22Rv1 (cell line): Measurements from ENCODE around the gene RNH1.

Source experiments
- ZFX ChIP-seq: fragments of 450-650 bp; IDR thresholded peaks from 2 replicates; pipeline ENCODE4 v1.6.1; 2017; ENCODE audit warnings: antibody characterized with exemption, borderline replicate concordance
- TF ChIP-seq, protein P1 (sequence below): fragments of 450-650 bp; IDR thresholded peaks from 2 replicates; pipeline ENCODE4 v1.5.1; 2017; ENCODE audit warnings: mild to moderate bottlenecking

DNA sequence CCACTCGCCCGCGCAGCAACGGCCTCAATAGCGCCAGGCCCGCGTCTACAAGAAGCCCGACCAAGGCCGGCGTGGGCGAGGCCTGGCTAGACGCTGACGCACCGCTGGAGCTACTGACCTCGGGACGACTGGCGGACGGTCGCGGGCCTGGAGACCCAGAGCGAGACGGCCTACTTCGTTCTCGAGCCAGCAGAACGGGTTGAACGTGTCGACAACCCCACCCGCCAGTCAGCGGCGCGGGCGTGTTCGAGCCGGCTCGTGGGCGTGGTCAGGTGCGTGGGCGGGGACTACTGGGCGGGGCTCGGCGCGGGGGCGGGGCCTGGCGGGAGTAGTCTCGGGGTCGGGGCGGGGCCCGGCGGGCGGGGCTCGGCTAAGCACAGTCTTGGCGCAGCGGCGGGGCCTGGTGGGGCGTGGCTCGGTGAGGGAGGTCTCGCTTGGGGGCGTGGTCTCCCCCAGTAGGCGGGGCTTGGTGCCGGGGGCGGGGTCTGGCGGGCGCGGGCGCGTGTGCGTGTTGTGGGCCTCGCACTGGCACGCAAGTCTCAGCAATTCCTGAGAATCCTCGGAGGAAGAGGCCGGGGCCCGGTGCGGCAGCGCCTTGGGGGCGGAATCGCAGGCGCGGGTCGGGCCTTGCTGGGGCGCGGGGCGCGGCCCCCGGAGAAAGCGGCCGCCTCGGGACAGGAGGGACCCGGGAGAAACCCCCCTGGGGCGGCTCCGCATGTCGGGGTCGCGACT lies at the start of gene RNH1:
- TF ChIP-seq, protein P1, sequence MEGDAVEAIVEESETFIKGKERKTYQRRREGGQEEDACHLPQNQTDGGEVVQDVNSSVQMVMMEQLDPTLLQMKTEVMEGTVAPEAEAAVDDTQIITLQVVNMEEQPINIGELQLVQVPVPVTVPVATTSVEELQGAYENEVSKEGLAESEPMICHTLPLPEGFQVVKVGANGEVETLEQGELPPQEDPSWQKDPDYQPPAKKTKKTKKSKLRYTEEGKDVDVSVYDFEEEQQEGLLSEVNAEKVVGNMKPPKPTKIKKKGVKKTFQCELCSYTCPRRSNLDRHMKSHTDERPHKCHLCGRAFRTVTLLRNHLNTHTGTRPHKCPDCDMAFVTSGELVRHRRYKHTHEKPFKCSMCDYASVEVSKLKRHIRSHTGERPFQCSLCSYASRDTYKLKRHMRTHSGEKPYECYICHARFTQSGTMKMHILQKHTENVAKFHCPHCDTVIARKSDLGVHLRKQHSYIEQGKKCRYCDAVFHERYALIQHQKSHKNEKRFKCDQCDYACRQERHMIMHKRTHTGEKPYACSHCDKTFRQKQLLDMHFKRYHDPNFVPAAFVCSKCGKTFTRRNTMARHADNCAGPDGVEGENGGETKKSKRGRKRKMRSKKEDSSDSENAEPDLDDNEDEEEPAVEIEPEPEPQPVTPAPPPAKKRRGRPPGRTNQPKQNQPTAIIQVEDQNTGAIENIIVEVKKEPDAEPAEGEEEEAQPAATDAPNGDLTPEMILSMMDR: no peak
- no peak for TF ChIP-seq ZFX
